MM.1S (cell line): Measurements from ENCODE around the gene ITGA11.

Source experiments
- EZH2phosphoT487 ChIP-seq: fragments of 300-600 bp; sonication (generic); IDR thresholded peaks from 2 replicates; pipeline ENCODE4 v1.6.1; 2018; ENCODE audit warnings: antibody characterized with exemption, low read length
- TF ChIP-seq, protein P1 (sequence below): fragments of 300-600 bp; sonication (generic); IDR thresholded peaks from 2 replicates; pipeline ENCODE4 v1.5.1; 2016; ENCODE audit warnings: antibody characterized with exemption, low read length, mixed read lengths

DNA sequence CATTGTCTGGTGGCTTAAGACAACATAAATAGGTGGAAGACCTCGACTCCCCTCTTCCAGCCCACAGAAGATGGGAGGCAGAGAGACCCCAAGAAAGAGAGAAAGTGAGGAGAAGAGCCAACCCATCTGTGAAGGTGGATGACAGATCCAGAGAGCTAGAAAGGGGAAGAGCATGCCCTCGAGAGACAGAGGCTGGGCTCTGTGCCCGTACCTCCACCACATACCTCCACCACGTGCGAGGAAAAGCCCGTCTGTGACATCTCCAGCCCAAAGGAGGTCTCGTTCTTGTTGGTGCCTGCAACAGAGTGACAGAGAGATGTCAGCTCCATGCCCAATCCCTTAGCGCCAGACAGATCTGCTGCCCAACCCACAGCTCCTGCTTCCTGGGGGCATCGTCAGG lies 83.4 kb downstream of the ITGA11 start:
- TF ChIP-seq, protein P1, sequence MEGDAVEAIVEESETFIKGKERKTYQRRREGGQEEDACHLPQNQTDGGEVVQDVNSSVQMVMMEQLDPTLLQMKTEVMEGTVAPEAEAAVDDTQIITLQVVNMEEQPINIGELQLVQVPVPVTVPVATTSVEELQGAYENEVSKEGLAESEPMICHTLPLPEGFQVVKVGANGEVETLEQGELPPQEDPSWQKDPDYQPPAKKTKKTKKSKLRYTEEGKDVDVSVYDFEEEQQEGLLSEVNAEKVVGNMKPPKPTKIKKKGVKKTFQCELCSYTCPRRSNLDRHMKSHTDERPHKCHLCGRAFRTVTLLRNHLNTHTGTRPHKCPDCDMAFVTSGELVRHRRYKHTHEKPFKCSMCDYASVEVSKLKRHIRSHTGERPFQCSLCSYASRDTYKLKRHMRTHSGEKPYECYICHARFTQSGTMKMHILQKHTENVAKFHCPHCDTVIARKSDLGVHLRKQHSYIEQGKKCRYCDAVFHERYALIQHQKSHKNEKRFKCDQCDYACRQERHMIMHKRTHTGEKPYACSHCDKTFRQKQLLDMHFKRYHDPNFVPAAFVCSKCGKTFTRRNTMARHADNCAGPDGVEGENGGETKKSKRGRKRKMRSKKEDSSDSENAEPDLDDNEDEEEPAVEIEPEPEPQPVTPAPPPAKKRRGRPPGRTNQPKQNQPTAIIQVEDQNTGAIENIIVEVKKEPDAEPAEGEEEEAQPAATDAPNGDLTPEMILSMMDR, result no peak
- no peak for TF ChIP-seq EZH2phosphoT487
